GM19397 (cell line): ENCODE measurements around the gene LYPD6B.

Experiments used
- ATAC-seq: cut with Tn5 transposase; IDR thresholded peaks from one replicate; pipeline ENCODE4 v1.9.1; 2021; ENCODE audit warnings: mild to moderate bottlenecking, moderate library complexity; ENCODE audit not compliant: unreplicated experiment

Gene LYPD6B

GRCh38 chr2:149070681-149071320, 32.3 kb downstream of the LYPD6B start:
- no peak for ATAC-seq

- no peak for ATAC-seq
Observed at GRCh38 chr2:149075105-149075504, 36.6 kb downstream of the LYPD6B start.

DNA sequence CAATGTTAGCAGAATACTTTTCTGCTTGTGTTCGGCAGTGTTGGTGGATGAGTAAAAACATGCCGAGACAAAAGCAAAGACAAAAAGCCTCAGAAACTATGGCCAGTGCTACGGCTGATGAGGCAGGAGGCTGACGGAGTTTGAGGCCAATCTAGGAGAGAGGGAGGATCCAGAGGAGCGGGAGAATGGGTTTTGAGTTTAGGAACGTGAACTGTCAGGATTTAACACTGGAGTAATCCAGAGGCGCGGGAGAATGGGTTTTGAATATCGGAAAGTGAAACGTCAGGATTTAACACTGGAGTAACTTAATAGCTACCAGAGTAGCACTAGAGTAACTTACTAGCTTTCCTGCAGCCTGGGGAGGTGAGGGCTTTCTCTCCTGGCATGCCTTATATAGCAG, 37.4 kb downstream of the LYPD6B start:
- ATAC-seq: no peak

DNA sequence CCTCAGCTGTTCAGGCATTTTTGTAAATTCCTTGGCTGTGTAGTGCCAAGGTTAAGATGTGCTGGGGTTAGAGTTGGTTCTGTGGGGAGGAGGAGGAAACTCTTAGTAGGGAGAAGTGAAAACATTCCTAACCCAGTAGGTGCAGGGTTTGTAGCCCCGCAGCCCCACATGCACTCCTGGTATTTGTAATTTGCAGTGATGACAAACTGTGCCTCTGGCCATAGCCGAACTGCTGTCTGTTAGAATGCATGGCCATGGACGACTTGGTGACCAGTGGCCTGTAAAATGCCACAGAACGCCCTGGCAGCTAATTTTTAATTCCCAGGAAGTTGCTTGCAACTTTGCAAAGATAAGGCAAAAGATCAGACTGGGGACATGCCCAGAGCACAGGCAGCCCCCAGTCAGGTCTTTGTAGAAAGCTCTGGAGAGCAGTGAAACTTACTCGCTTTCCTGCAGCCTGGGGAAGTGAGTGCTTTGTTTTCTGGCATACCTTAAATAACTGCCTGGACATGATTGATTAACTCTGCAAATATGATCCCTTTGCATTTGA, 38.4 kb downstream of the LYPD6B start:
- ATAC-seq: no peak

- no peak for ATAC-seq
Observed at GRCh38 chr2:149077861-149078260, 39.4 kb downstream of the LYPD6B start.

- ATAC-seq: no peak
Observed at GRCh38 chr2:149080099-149080498, 41.6 kb downstream of the LYPD6B start.

- ATAC-seq: no peak
Observed at GRCh38 chr2:149080971-149081370, 42.5 kb downstream of the LYPD6B start.

DNA sequence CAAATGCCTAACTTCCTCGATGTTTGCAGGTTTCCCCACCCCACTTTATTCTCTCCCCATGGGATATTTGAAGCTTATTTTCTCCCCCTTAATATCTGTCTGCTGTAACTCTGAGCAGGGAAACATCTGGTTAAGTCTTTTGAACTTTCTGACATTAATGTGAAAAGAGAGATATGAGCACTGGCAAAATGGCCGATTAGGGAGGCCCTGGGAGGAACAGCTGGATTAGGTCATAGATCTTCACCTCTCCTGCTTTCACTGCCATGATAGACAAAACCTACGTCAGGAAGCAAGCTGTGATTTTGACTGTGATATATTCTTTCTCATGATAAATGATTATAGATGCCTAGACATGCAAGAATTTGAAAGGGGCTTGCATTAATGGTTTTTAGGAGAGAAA, 43.6 kb downstream of the LYPD6B start:
- no peak for ATAC-seq

GRCh38 chr2:149082735-149083134, 44.2 kb downstream of the LYPD6B start:
- ATAC-seq: no peak

- ATAC-seq: no peak
Observed at GRCh38 chr2:149084924-149085795, 46.7 kb downstream of the LYPD6B start.

- no peak for ATAC-seq
Observed at GRCh38 chr2:149087751-149088150, 49.3 kb downstream of the LYPD6B start.

DNA sequence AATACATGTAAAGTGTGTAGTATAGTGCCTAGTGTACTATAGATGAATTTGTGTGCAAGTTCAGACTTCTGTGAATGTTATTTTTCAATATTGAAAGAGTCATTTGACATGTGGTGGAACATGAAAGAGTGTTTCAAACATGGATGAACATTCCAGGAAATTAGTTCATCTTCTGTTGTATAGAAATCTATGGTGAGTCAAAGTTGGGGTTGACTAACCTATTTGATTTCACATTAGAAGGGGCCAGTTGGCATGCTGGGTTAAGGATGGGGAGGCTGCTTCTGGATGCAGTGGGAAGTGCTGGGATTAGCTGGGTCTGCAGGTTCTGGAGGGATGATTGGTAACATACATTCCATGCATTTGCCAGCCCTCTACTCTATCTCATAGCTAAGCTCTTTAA, 50.6 kb downstream of the LYPD6B start:
- no peak for ATAC-seq

DNA sequence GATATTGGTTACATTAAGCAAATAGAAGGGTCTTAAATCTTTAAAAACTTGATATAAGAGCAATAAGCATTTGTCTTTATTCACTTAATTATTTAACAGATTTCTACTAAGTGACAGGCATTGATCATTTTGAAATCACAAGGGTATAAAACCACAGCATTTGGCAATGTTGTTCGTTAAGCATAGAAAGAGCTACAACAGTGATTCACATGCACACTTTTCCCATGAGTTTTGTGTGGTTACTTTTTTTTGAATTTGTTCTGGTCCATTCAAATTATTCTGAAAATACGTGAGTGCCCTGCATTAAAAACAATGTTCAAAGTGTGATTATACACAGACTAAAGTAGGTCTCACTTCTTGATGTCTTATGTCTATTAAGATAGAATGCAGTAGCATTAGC, 52.2 kb downstream of the LYPD6B start:
- ATAC-seq: no peak

- ATAC-seq: no peak
Observed at GRCh38 chr2:149093579-149093978, 55.1 kb downstream of the LYPD6B start.

GRCh38 chr2:149094217-149095015, 55.9 kb downstream of the LYPD6B start:
- ATAC-seq: no peak

GRCh38 chr2:149098701-149099100, 60.2 kb downstream of the LYPD6B start:
- no peak for ATAC-seq

DNA sequence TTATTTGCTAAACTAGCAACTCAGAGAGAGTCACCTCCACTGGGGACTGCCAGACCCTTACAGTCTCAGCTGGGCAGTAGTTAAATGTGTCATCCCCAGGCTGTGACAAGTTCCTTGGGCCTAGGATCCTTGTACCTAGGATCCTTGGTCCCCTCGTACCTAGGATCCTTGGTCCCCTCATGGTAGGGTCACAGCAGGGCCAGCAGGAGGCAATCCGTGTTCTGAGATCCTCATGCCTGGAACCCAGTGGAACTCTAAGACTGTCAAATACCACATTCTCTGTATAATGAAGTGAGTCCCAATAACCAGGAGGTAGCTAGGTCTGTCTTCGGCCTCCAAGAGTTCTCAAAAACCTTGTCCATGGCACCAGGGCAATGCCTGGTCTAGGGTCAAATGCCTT, 60.8 kb downstream of the LYPD6B start:
- ATAC-seq: no peak

GRCh38 chr2:149100739-149101699, 62.5 kb downstream of the LYPD6B start:
- ATAC-seq: no peak

DNA sequence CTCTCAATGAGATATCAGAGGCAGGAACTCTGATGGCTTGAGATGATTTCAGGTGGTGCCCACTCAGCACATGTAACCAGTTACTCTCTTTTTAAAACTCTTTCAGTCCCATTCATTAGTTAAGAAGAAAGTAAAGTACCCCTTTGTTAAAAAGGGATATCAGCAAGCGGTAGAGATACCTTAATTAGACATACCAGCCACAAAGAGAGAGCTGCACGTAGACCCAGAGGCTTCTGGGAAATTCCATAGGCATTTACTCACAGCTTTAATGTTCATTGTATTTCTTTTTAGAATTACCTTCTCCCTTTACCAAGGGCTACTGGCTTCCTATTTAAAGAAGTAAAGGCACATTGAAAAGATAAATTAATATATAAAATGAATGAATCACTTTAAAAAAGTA, 63.3 kb downstream of the LYPD6B start:
- ATAC-seq: no peak

DNA sequence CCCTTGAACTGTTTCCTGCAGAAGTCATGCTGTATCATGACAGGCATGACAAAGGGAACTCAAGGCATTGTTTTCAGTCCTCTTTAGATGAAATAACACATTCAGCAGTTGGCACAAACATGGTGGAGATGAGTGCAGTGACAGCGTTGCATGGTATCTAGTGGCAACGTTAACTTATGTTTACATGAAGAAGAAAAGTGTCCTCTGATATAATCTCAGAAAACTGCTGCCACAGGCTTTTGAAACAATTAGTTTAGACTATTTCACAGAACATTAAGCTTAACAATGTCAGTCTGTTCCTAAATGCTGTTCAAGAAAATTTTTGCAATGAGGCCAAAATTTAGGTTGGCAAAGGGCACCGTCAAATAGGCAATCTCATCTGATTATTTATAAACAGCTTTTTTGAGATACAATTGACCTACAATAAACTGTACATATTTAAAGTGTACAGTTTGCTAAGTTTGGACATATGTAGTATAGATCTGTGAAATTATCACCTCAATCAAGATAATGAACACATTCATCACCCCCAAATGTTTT, 64.7 kb downstream of the LYPD6B start:
- no peak for ATAC-seq
